NCI-H2171 treated with DMSO at 0.1 percent for 48 hours (cell line): ENCODE results near the gene NOP53.
"Not testable (repeated sequence)": the region's sequence is repeated elsewhere in the genome, so short reads cannot be mapped to it uniquely, and the experiment has no call there.

Experiments used
- DNase-seq: peaks from one replicate; lab custom pipeline; 2025; lab: John Stamatoyannopoulos, UW

The NOP53 gene

DNA sequence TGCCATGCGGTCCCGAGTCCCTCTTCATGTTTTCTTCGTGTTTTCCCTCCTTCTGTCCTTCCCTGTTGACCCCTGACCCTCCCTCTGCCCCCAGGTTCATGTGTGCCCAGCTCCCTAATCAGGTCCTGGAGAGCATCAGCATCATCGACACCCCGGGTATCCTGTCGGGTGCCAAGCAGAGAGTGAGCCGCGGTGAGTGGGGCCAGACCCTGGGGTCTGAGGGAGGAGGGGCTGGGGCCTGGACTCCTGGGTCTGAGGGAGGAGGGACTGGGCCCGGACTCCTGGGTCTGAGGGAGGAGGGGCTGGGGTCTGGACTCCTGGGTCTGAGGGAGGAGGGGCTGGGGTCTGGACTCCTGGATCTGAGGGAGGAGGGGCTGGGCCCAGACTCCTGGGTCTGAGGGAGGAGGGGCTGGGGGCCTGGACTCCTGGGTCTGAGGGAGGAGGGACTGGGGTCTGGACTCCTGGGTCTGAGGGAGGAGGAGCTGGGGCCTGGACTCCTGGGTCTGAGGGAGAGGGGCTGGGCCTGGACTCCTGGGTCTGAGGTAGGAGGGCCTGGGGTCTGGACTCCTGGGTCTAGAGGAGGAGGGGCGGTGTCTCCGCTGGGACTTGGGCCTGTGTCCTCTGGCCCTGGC is 26.8 kb upstream of the NOP53 start:
- not testable (repeated sequence) for DNase-seq

DNA sequence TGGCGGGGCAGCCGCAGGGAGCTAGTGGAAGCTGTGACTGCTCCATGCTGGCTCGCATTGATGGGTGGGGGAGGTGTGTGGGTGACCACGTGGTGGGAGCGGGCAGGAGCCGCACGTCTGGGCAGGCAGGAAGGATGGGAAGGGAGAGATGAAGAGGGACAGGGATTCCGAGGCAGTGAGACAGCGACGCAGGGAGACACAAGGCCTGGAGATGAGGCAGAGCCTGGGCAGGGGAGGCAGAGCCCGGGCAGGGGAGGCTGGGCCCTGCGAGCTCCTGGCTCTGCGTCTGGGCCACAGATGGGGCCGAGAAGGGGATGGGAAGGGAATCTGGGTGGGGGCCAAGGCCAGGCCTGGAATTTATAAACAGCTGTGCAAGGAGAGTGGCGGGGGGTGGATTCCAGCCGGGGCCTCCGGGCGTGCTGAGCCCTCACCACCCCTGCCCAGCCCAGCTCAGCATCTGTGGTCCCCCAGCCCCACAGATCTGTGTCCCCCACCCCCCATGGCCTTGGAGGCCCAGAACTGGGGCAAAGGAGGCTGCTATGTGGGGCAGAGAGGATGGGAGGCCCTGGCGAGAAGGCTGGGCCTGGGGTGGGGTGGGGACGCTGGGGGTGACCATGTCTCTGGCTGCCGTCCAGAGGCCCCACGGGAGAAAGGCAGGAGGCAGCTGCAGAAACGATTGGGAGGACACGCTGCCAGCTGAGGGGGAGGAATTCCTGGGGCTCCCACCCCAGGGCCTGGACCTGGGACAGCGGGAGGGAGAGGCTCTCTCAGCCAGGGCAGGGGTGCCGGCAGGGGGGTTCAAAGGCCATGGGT is 26.1 kb upstream of the NOP53 start:
- DNase-seq = peak; percentile 83

DNA sequence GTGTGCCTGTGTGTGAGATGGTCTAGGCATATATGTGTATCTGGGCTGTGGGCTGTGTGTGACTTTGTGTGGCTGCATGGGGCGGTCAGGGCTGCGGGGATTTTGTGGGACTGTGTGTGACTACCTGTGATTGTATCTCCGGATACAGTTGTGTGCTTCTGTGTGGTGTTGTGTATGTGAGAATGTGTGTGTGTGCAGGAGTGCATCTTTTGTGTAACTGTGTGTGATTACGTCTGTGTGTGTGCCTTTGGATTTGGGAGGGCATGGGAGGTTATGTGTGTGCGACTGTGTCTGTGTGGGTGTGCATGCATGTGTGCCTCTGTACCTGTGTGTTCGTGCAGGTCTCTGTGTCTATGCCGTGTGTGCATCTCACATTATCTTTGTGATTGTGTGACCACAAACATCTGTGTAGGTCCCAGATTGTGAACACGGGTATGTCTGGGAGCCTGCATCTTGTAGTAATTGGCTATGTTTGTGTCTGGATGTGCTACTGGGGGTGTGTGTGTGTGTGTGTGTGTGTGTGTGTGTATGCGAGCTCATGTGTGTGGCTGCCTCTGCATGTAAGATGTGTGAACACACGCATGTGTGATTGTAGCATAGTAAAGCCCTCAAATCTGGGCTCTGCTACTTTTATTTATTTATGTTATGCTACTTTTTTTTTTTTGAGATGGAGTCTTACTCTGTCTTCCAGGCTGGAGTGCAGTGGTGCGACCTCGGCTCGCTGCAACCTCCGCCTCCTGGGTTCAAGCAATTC is 24.5 kb upstream of the NOP53 start:
- no peak for DNase-seq

GRCh38 chr19:47723581-47723940 is 21.8 kb upstream of the NOP53 start:
- DNase-seq = peak; percentile 66

GRCh38 chr19:47725759-47726401 is 19.5 kb upstream of the NOP53 start:
- DNase-seq = no peak

DNA sequence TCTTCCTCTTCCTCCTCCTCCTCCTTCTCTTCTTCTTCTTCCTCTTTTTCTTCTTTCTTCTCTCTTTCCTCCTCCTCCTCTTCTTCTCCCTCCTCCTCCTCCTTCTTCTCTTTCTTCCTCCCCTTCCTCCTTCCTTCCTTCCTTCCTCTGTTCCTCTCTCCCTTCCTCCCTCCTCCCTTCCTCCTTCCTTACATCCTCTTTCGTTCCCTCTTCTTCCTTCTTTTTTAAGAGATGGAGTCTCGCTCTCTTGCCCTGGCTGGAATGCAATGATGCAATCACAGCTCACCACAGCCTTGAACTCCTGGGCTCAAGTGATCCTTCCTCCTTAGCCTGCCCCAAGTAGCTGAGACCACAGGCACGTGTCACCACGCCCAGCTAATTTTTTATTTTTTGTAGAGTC is 18.9 kb upstream of the NOP53 start:
- no peak for DNase-seq

DNA sequence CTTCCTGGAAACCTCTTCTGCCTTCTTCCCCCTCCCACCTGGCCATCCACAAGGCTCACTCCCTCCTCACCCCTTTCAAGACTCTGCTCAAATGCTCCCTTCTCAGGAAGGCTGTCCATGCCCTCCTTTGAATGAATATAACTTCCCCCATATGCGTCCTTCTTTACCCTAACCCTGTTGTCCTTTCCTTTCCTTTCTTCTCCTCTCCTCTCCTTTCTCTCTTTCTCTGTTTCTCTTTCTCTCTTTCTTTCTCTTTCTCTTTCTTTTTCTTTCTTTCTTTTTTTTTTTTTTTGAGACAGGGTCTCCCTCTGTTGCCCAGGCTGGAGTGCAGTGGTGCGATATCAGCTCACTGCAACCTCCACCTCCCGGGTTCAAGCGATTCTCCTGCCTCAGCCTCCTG is 17.1 kb upstream of the NOP53 start:
- not testable (repeated sequence) for DNase-seq

GRCh38 chr19:47729468-47729798 is 15.9 kb upstream of the NOP53 start:
- no peak for DNase-seq

GRCh38 chr19:47729799-47730520 is 15.4 kb upstream of the NOP53 start:
- peak; percentile 53 for DNase-seq

DNA sequence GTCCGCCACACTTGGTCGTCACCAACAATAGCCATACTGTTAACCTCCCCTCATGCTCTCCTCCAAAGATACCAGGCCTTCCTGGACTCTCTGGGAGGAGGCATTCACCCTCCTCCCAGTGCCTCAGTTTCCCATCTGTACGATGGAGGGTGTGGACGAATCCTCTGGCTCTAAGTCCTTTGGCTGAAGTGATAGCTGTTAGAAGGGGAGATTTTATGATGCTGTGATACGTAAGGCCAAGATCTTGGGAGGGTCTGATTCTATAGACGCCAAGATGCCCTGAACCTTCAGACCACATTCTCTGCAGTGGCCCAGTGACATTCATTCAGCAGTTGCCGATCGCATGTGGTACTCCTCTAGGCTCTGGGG is 14.8 kb upstream of the NOP53 start:
- DNase-seq = no peak

DNA sequence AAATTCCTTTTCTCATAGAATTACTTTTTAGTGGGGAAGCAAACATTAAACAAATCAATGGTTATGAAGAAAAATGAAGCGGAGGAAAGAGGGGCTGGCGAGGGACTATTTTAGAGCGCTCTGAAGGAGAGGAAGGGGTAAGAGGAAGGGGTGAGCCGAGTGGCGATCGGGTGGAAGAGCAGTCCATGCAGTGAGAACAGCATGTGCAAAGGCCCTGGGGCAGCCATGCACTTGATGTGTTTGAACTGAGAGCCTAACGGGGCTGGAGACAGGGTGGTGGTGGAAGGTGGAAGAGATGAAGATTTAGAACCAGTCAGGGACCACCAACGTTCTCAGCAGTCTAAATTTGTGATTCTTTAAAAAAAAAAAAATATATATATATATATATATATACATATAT is 14.4 kb upstream of the NOP53 start:
- DNase-seq = no peak

- DNase-seq = no peak
Observed at GRCh38 chr19:47735131-47735530, 10.2 kb upstream of the NOP53 start.

GRCh38 chr19:47740866-47741519 is 4.4 kb upstream of the NOP53 start:
- DNase-seq = no peak

DNA sequence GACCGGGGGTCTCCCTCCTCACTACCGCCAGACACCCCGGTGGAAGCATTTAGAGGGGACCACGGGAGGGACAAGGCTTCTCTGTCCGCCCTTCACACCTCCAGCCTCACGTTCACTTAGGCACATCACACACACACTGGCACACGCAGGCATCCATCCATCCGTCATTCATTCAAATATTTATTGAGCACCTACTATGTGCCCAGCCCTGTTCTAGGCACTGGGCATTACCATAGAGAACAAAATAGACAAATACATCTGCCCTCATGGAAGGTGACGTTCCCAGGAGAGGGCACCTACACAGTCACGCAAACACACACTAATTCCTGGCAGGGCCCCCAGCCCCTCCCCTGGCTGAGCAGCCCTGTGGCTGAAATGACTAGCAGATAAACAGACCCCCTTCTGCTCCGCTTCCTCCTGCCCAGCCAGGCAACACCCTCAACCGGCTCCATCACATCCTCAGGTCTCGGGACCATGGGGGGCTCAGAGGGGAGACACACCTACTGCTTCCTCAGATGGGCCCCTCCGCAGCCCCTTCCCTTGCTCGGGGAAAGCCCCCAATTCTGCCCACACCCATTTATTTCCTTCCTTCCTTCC is 3.7 kb upstream of the NOP53 start:
- DNase-seq = no peak

- DNase-seq = no peak
Observed at GRCh38 chr19:47742634-47743033, 2.7 kb upstream of the NOP53 start.

- DNase-seq = not testable (repeated sequence)
Observed at GRCh38 chr19:47746129-47746528, 783 bp downstream of the NOP53 start.

DNA sequence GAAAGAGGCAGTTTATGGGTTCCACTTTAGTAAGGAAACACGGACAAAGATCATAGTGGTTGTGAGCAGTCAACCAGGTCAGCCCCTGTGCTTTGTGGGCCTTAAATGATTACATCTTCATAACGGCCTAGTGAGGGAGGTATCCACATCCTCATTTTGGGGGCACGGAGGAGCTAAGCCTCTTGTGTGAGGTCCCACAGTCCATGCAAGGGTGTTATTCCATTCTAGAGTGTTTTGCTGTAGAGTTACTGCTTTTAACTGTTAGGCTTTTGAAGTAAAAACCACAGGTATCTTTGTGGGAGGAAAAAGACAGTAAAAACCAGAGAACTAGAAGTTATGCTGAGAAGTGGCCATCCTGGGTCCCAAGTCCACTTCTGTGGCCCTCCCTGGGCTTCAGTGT is 4.0 kb downstream of the NOP53 start:
- DNase-seq = no peak

DNA sequence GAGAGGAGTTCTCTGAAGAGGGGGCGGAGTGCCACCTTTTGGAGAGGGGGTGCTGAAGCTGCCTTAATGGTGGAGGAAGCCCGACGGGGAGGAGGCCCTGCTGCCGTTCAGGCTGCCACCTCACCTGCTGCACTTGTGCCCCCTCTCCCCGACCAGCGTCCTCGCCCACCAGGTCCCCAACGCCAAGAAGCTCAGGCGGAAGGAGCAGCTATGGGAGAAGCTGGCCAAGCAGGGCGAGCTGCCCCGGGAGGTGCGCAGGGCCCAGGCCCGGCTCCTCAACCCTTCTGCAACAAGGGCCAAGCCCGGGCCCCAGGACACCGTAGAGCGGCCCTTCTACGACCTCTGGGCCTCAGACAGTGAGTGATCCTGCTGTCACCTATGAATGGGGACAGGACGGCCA is 5.4 kb downstream of the NOP53 start:
- DNase-seq = no peak

DNA sequence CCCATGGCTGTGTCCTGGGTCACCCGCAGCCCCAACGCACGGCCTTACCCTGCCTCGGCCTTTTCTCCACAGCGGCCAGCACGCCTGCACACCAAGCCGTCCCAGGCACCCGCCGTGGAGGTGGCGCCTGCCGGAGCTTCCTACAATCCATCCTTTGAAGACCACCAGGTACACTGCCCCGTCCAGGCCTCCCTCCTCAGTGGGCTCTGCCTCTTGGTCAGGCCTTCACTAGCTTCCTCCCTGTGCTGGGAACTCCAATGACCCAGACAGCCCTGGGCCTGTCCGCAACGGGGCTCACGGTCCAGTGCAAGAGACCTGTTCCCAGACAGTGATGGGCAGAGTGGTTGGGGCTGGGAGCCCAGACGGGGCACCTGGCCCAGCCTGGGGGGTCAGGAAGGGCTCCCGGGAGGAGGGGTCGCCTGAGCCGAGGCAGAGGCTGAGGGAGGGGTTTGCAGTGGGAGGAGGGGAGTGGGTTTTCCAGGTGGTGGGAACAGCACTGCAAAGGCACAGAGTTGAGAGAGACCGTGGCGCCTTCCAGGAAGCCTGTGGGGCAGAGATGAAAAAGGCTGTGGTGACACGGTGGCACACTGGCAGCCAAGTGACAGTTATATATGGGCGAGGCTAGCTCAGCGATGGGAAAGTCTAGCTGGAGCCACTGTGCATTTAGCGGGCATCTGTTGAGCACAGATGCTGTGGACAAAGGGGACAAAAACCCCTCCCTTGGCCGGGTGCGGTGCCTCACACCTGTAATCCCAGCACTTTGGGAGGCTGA is 7.3 kb downstream of the NOP53 start:
- DNase-seq = no peak
